OCI-LY3 (cell line): ENCODE data around the gene KLF11.

Experiments
- EZH2phosphoT487 ChIP-seq: fragments of 200-600 bp; shearing (Covaris generic); IDR thresholded peaks from 2 replicates; pipeline ENCODE4 v1.6.1; 2018; ENCODE audit warnings: antibody characterized with exemption, mixed run types, low read depth
- TF ChIP-seq, protein P1 (sequence below): fragments of 200-600, 300-600 bp; sonication (generic); IDR thresholded peaks from 2 replicates; pipeline ENCODE4 v1.5.1; 2014; ENCODE audit warnings: antibody characterized with exemption, low read length, low read depth

DNA sequence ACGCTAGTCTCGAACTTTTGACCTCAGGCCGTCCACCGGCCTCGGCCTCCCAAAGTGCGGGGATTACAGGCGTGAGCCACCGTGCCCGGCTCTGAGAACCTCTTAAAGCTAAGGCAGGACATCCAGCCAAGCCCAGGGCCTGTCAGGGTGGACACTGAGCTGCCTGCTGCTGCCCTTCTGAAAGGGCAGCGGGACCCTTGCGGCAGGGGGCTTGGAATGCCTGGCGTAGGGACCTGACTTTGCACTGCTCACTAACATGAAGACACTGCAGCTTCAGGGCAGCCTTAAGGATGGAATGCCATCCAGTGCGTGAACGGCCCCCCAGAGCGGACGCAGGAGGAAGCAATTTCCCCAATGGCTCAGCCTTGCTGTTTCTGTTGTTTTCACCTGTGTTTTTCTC is 27.8 kb downstream of the KLF11 start:
- TF ChIP-seq, protein P1, sequence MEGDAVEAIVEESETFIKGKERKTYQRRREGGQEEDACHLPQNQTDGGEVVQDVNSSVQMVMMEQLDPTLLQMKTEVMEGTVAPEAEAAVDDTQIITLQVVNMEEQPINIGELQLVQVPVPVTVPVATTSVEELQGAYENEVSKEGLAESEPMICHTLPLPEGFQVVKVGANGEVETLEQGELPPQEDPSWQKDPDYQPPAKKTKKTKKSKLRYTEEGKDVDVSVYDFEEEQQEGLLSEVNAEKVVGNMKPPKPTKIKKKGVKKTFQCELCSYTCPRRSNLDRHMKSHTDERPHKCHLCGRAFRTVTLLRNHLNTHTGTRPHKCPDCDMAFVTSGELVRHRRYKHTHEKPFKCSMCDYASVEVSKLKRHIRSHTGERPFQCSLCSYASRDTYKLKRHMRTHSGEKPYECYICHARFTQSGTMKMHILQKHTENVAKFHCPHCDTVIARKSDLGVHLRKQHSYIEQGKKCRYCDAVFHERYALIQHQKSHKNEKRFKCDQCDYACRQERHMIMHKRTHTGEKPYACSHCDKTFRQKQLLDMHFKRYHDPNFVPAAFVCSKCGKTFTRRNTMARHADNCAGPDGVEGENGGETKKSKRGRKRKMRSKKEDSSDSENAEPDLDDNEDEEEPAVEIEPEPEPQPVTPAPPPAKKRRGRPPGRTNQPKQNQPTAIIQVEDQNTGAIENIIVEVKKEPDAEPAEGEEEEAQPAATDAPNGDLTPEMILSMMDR: no peak
- no peak for TF ChIP-seq EZH2phosphoT487
